ENCODE measurements around the gene BPIFB4.

Gene BPIFB4

GRCh38 chr20:33130568-33131061 lies 51.2 kb downstream of the BPIFB4 start:
- no peaks in the 10 kb centered on the region for H3F3A ChIP-seq (ENCODE audit: insufficient read depth, low read length)
- no peak overlapping the region for H3K4me3 ChIP-seq (ENCODE audit: low read length)
- H2AFZ ChIP-seq (ENCODE audit: low read length) = no peak overlapping the region
- H3K27me3 ChIP-seq (replicated peaks; ENCODE audit: insufficient read depth, low read length) = peaks cover 57% of the 10 kb centered on the region
- no peaks in the 10 kb centered on the region for H3K4me1 ChIP-seq (ENCODE audit: low read length)
- no peaks in the 10 kb centered on the region for H3K36me3 ChIP-seq (replicated peaks; ENCODE audit: insufficient read depth, low read length)
- no peaks in the 10 kb centered on the region for H3K9me3 ChIP-seq (replicated peaks; ENCODE audit: insufficient read depth, low read length)
- no peaks in the 10 kb centered on the region for H3K79me2 ChIP-seq (ENCODE audit: low read length)
- no peak overlapping the region for H3K27ac ChIP-seq (ENCODE audit: low read length)
- H4K20me1 ChIP-seq (ENCODE audit: insufficient read depth, low read length) = no peaks in the 10 kb centered on the region
- no peaks in the 10 kb centered on the region for H3K9me2 ChIP-seq (replicated peaks; ENCODE audit: insufficient read depth, low read length)
- TF ChIP-seq EZH2phosphoT487 (IDR thresholded peaks at IDR 0.05; ENCODE audit: low read length) = no peak
- no peak for TF ChIP-seq EZH2 (optimal IDR thresholded peaks at IDR 0.05; ENCODE audit: low read depth, low read length)
- no peak overlapping the region for H3K4me2 ChIP-seq (ENCODE audit: low read depth, low read length)
- no peak for DNase-seq
- H3K9ac ChIP-seq (ENCODE audit: low read length) = no peak overlapping the region

- no peaks in the 10 kb centered on the region for H3K9me3 ChIP-seq (replicated peaks; ENCODE audit: insufficient read depth, low read length)
These were observed 52.6 kb downstream of the BPIFB4 start for GRCh38 chr20:33131949-33132473.

GRCh38 chr20:33132513-33133372 lies 53.3 kb downstream of the BPIFB4 start:
- no peak overlapping the region for H3K27ac ChIP-seq (ENCODE audit: low read length)
- no peaks in the 10 kb centered on the region for H3K4me1 ChIP-seq (ENCODE audit: low read length)
- TF ChIP-seq CTCF (IDR thresholded peaks at IDR 0.05; ENCODE audit: low read length) (no peak), EZH2phosphoT487 (IDR thresholded peaks at IDR 0.05; ENCODE audit: low read length) (no peak), EZH2 (optimal IDR thresholded peaks at IDR 0.05; ENCODE audit: low read depth, low read length) (no peak)
- H3K4me3 ChIP-seq (ENCODE audit: low read length) = no peak overlapping the region
- peaks cover 50% of the 10 kb centered on the region for H3K27me3 ChIP-seq (replicated peaks; ENCODE audit: insufficient read depth, low read length)
- H3K9me2 ChIP-seq (replicated peaks; ENCODE audit: insufficient read depth, low read length) = no peaks in the 10 kb centered on the region
- H3K79me2 ChIP-seq (ENCODE audit: low read length) = no peaks in the 10 kb centered on the region
- H3K36me3 ChIP-seq (replicated peaks; ENCODE audit: insufficient read depth, low read length) = no peaks in the 10 kb centered on the region
- H3K9me3 ChIP-seq (replicated peaks; ENCODE audit: insufficient read depth, low read length) = no peaks in the 10 kb centered on the region
- no peaks in the 10 kb centered on the region for H4K20me1 ChIP-seq (ENCODE audit: insufficient read depth, low read length)
- no peak overlapping the region for H3K4me2 ChIP-seq (ENCODE audit: low read depth, low read length)
- H2AFZ ChIP-seq (ENCODE audit: low read length) = no peak overlapping the region
- no peak for DNase-seq
- H3K9ac ChIP-seq (ENCODE audit: low read length) = no peak overlapping the region
- H3F3A ChIP-seq (ENCODE audit: insufficient read depth, low read length) = no peaks in the 10 kb centered on the region

More at GRCh38 chr20:33131949-33132473, 52.6 kb downstream of the BPIFB4 start:
- Histone ChIP-seq H3F3A (ENCODE audit: insufficient read depth, low read length) (no peaks in the 10 kb centered on the region), H3K4me2 (ENCODE audit: low read depth, low read length) (no peak overlapping the region), H3K79me2 (ENCODE audit: low read length) (no peaks in the 10 kb centered on the region), H3K9ac (ENCODE audit: low read length) (no peak overlapping the region), H3K4me1 (ENCODE audit: low read length) (no peaks in the 10 kb centered on the region), H3K27me3 (replicated peaks; ENCODE audit: insufficient read depth, low read length) (peaks cover 49% of the 10 kb centered on the region), H3K27ac (ENCODE audit: low read length) (no peak overlapping the region), H3K9me2 (replicated peaks; ENCODE audit: insufficient read depth, low read length) (no peaks in the 10 kb centered on the region), H4K20me1 (ENCODE audit: insufficient read depth, low read length) (no peaks in the 10 kb centered on the region), H3K4me3 (ENCODE audit: low read length) (no peak overlapping the region), H2AFZ (ENCODE audit: low read length) (no peak overlapping the region), H3K36me3 (replicated peaks; ENCODE audit: insufficient read depth, low read length) (no peaks in the 10 kb centered on the region)
- DNase-seq = no peak
- TF ChIP-seq EZH2 (optimal IDR thresholded peaks at IDR 0.05; ENCODE audit: low read depth, low read length) = no peak
- no peak for TF ChIP-seq EZH2phosphoT487 (IDR thresholded peaks at IDR 0.05; ENCODE audit: low read length)
- TF ChIP-seq CTCF (IDR thresholded peaks at IDR 0.05; ENCODE audit: low read length) = no peak
